Suprapubic skin (tissue), 3 donors: ENCODE measurements around the gene NRF1.

ENCODE experiments used
- POLR2A ChIP-seq, 2 donors: fragments of 450-650 bp; IDR thresholded peaks; one replicate each; pipeline ENCODE4 v1.6.1; 2017; ENCODE audit warnings: antibody characterized with exemption in 2 of 2, mild to moderate bottlenecking in 2 of 2, moderate library complexity in 2 of 2
- TF ChIP-seq, protein P1 (sequence below), 2 donors: fragments of 200-600 bp in 1 of 2; fragments of 450-650 bp in 1 of 2; sonication (generic) in 1 of 2; IDR thresholded peaks; one replicate each; pipeline ENCODE4 v1.5.1; 2016 to 2019; ENCODE audit warnings: antibody characterized with exemption in 2 of 2, mild to moderate bottlenecking in 1 of 2, moderate library complexity in 1 of 2

DNA sequence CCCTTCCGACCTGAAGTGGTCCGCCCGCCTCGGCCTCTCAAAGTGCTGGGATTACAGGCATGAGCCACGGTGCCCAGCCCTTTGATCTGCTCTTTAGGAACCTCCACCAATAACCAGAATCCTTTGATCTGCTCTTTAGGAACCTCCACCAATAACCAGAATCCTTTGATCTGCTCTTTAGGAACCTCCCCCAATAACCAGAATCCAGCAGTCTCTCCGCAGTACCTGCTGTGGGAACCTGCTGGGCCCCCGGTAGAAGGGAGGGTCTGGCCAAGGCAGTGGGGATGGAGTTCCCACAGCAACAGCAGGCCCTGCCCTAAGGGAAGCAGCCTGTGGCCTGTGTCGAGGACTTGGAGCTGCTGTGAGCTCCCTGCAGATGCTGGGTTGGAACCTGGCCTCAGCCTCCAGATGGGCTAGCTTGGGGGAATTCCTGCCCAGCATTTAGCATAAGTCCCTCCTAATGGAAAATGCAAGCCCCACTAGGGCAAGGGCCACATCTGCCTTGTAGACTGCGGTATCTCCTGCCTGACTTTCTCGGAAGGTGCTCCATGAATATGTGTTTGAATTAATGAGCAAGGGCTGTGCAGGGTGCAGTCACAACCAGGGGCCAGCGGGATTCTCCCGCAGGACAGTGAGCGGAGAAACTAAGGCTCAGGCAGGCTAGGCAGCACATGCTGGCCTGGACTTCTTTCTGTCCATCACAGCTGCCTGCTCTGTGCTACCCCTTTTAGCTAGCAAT, 175.5 kb downstream of the NRF1 start:
- no peak for TF ChIP-seq POLR2A (IDR thresholded peaks at IDR 0.05)
- TF ChIP-seq, protein P1, sequence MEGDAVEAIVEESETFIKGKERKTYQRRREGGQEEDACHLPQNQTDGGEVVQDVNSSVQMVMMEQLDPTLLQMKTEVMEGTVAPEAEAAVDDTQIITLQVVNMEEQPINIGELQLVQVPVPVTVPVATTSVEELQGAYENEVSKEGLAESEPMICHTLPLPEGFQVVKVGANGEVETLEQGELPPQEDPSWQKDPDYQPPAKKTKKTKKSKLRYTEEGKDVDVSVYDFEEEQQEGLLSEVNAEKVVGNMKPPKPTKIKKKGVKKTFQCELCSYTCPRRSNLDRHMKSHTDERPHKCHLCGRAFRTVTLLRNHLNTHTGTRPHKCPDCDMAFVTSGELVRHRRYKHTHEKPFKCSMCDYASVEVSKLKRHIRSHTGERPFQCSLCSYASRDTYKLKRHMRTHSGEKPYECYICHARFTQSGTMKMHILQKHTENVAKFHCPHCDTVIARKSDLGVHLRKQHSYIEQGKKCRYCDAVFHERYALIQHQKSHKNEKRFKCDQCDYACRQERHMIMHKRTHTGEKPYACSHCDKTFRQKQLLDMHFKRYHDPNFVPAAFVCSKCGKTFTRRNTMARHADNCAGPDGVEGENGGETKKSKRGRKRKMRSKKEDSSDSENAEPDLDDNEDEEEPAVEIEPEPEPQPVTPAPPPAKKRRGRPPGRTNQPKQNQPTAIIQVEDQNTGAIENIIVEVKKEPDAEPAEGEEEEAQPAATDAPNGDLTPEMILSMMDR (IDR thresholded peaks at IDR 0.05) = no peak
